Heart left ventricle (tissue), 16 donors: ENCODE results near the gene PCBP3. TPM values are rescaled to one million over a fixed set of nuclear protein-coding genes. Genes with fewer than 3 reads are reported as not detected.

Source experiments
- ATAC-seq, 4 donors: fragments of 200-7000 bp; cut with Tn5 transposase; one replicate each; pipeline ENCODE4 v1.9.1; 2020 to 2022; ENCODE audit warnings: moderate library complexity in 4 of 4, mild to moderate bottlenecking in 3 of 4, moderate number of reproducible peaks in 1 of 4
- DNase-seq, 5 donors: peaks; one replicate each; pipeline ENCODE4 v3.0.0-alpha.2; 2020
- H3K27ac ChIP-seq, 12 donors: fragments of 200-600 bp; sonication (generic) in 4 of 12; one replicate each; pipeline versions ENCODE4 v1.5.0 to v1.8.0; 2016 to 2022; ENCODE audit warnings: mild to moderate bottlenecking in 2 of 12
- H3K27me3 ChIP-seq, 9 donors: fragments of 200-600 bp; sonication (generic) in 2 of 9; one replicate each; pipeline versions ENCODE4 v1.5.1 to v1.8.0; 2016 to 2022; ENCODE audit warnings: mild to moderate bottlenecking in 3 of 9
- H3K36me3 ChIP-seq, 9 donors: fragments of 200-600 bp; sonication (generic) in 2 of 9; one replicate each; pipeline versions ENCODE4 v1.5.0 to v1.8.0; 2018 to 2022; ENCODE audit warnings: mild to moderate bottlenecking in 2 of 9
- H3K4me1 ChIP-seq, 12 donors: fragments of 200-600 bp; sonication (generic) in 4 of 12; one replicate each; pipeline versions ENCODE4 v1.5.0 to v1.8.0; 2016 to 2022; ENCODE audit warnings: mild to moderate bottlenecking in 3 of 12
- H3K4me3 ChIP-seq, 12 donors: fragments of 200-600 bp; sonication (generic) in 4 of 12; one replicate each; pipeline versions ENCODE4 v1.5.0 to v1.8.0; 2017 to 2022; ENCODE audit warnings: mild to moderate bottlenecking in 9 of 12, moderate library complexity in 4 of 12
- H3K9me3 ChIP-seq, 12 donors: fragments of 200-600 bp; sonication (generic) in 4 of 12; one replicate each; pipeline versions ENCODE4 v1.5.0 to v1.8.0; 2016 to 2022; ENCODE audit warnings: mild to moderate bottlenecking in 1 of 12
- CTCF ChIP-seq, 12 donors: fragments of 200-600 bp; sonication (generic) in 4 of 12; IDR thresholded peaks; one replicate each; pipeline versions ENCODE4 v1.5.0 to v1.8.0; 2018 to 2022; ENCODE audit warnings: antibody characterized with exemption in 12 of 12, mild to moderate bottlenecking in 5 of 12
- POLR2A ChIP-seq, 2 donors: fragments of 450-650 bp; IDR thresholded peaks; one replicate each; pipeline ENCODE4 v1.6.1; 2017; ENCODE audit warnings: antibody characterized with exemption in 2 of 2, mild to moderate bottlenecking in 2 of 2, moderate library complexity in 2 of 2
- WGBS, 4 donors: extraction: QIAGEN DNeasy Blood & Tissue Kit in 2 of 4; methylation state at CpG; one replicate each; pipeline versions ENCODE4 v1.1.5 to v1.1.7; 2013 to 2018; 5-methylcytosine and 5-hydroxymethylcytosine counted together
- intact Hi-C, 10 donors: fragments of 100-400 bp; cut with DNase I; formaldehyde crosslinking; loops; one replicate each; pipeline versions ENCODE4 v1.11.1 to v1.14.2; 2022
- polyA plus RNA-seq, 2 donors: library from polyadenylated mRNA; stranded (reverse); fragments of 200-250 nt; gene quantifications; one replicate each; pipeline ENCODE4 v1.2.3, GENCODE V29; 2013
- total RNA-seq, 9 donors: library from RNA; depleted of rRNA in 2 of 9; stranded (reverse); fragments of >200 nt in 2 of 9; fragmentation: NEBNext Ultra II Directional in 3 of 9; extraction: Animal tissue kit (Norgen Biotek cat#: 25700) in 3 of 9; gene quantifications; one replicate each; pipeline versions ENCODE4 v1.1.0 to v1.2.4, GENCODE V29; 2016 to 2023
- donor health status: ischemic (EF 13 %, LVEDD 7.1; RV severe dilation, severe dysfunction).
- donor health status: healthy with polysubstance abuse.
- donor health status: DM: no; HTN: yes; CAD: no.
- donor health status: DM: no; HTN: no; CAD: no.
- donor health status: ischemic (EF 25% LVEDD 6.9; RV normal size, moderate dysfunction).
- donor health status: ischemic (EF 25% LVEDD 5.7; RV mildly dilated, moderate dysfunction).
- donor health status: healthy.
- donor health status: DM: yes; HTN: yes; CAD: no.
- donor health status: ischemic (EF 35%, LVEDD 5.7; RV mildly dilated, moderate dysfunction).
- donor health status: nonischemic (EF 11% LVEDD 7.7; RV severe dilation, severe dysfunction).
- donor health status: DM: yes; HTN: yes; CAD: no.
- donor health status: PGD.
- donor health status: ischemic (EF 29% LVEDD 5.4; RV normal size, mild dysfunction).
- donor health status: nonischemic (EF 23%, LVEDD 6.1; RV moderate dilation, normal function).

Gene PCBP3
- total and polyA plus RNA-seq, 11 donors = 0.72 to 11.4 (median 2.5) TPM; not detected in 1

- intact Hi-C loops = no loop called here
- WGBS, 4 donors = 61 to 65% (median 61%) methylated on average over 18 of the region's 18 CpGs
- Histone ChIP-seq H3K36me3 (no peaks in the 10 kb centered on the region), H3K27ac (no peak overlapping the region), H3K9me3 (no peaks in the 10 kb centered on the region), H3K4me3 (no peak overlapping the region), H3K4me1 (no peaks in the 10 kb centered on the region), H3K27me3 (no peaks in the 10 kb centered on the region)
- TF ChIP-seq CTCF (IDR thresholded peaks at IDR 0.05) (no peak), POLR2A (IDR thresholded peaks at IDR 0.05) (no peak)
- DNase-seq (no peak), ATAC-seq (peak in 2 of 4 donors; percentile 57 to 61)
Observed at GRCh38 chr21:45747802-45748445, 104.4 kb downstream of the PCBP3 start.

- Histone ChIP-seq H3K4me3 (no peak overlapping the region), H3K36me3 (no peaks in the 10 kb centered on the region), H3K4me1 (no peaks in the 10 kb centered on the region), H3K27me3 (no peaks in the 10 kb centered on the region), H3K27ac (no peak overlapping the region), H3K9me3 (no peaks in the 10 kb centered on the region)
- 65 to 72% (median 67%) methylated on average over 5 to 7 of the region's 7 CpGs for WGBS, 4 donors
- DNase-seq (no peak), ATAC-seq (no peak)
- intact Hi-C loops = no loop called here
- no peak for TF ChIP-seq POLR2A (IDR thresholded peaks at IDR 0.05)
- no peak for TF ChIP-seq CTCF (IDR thresholded peaks at IDR 0.05)
Observed at GRCh38 chr21:45748593-45748992, 105.1 kb downstream of the PCBP3 start.

- intact Hi-C loops = no loop called here
- H3K9me3 ChIP-seq = peaks cover 0 to under 1% (median 0%) of the 10 kb centered on the region in 12 donors
- ATAC-seq (no peak), DNase-seq (no peak)
- H3K36me3 ChIP-seq = no peaks in the 10 kb centered on the region
- 80 to 89% (median 86%) methylated on average over 15 of the region's 15 CpGs for WGBS, 4 donors
- peaks cover 0 to under 1% (median 0%) of the 10 kb centered on the region in 9 donors for H3K27me3 ChIP-seq
- H3K27ac ChIP-seq = no peak overlapping the region
- TF ChIP-seq CTCF (IDR thresholded peaks at IDR 0.05) = no peak
- H3K4me3 ChIP-seq = no peak overlapping the region
- no peaks in the 10 kb centered on the region for H3K4me1 ChIP-seq
Observed at GRCh38 chr21:45749974-45750373, 106.4 kb downstream of the PCBP3 start.

- intact Hi-C loops = no loop called here
- ATAC-seq (no peak), DNase-seq (no peak)
- H3K4me1 ChIP-seq = no peaks in the 10 kb centered on the region
- peaks cover 0 to 7% (median 0%) of the 10 kb centered on the region in 9 donors for H3K27me3 ChIP-seq
- H3K9me3 ChIP-seq = peaks cover 0 to 11% (median 0%) of the 10 kb centered on the region in 12 donors
- WGBS, 4 donors = 63 to 69% (median 68%) methylated on average over 5 of the region's 5 CpGs
- H3K36me3 ChIP-seq = no peaks in the 10 kb centered on the region
- no peak overlapping the region for H3K4me3 ChIP-seq
- TF ChIP-seq POLR2A (IDR thresholded peaks at IDR 0.05) (no peak), CTCF (IDR thresholded peaks at IDR 0.05) (no peak)
- no peak overlapping the region for H3K27ac ChIP-seq
Observed at GRCh38 chr21:45750936-45751335, 107.4 kb downstream of the PCBP3 start.
